HG02840 (cell line): Measurements from ENCODE around the gene BTBD10.
"Not testable (repeated sequence)": the region's sequence is repeated elsewhere in the genome, so short reads cannot be mapped to it uniquely, and the experiment has no call there.

ENCODE experiments used
- ATAC-seq: cut with Tn5 transposase; IDR thresholded peaks from one replicate; pipeline ENCODE4 v1.9.1; 2021; ENCODE audit warnings: mild to moderate bottlenecking, moderate library complexity, moderate number of reproducible peaks; ENCODE audit not compliant: unreplicated experiment, low FRiP score

BTBD10 gene

GRCh38 chr11:13445588-13445987 lies 17.4 kb downstream of the BTBD10 start:
- no peak for ATAC-seq

DNA sequence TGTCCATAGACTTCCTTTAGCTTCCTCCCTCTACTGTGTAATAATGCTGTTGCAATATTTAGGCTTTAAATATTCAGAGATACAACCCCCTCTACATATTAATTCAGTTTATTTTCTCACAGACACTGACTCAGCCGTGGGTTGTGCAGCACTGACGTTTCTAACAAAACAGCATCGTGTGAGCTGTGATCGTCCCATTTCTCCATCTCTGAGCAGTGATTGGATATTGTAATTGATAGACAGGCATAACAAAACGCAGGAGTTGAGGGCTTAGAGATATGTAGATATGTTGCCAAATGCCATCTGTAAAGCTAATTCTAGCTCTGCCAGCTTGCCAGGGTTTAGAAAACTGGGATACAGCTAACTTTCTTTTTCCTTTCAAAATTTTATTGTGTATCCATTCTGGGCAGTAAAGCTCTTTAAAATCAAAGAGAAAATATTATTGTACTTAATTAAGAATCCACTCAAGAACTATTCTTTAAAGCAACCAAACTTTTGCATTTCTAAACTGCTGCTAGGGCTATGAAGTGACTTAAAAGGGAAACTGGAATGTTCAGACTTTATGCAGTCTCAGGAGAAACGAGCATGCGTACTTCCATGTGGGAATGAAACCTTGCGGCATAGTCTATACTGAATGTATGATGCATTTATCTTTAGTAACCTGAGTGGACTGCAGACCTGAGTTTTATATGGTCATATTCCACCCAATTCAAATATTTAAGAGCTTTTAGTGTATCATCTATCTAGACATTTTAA lies 22.7 kb downstream of the BTBD10 start:
- ATAC-seq, result no peak

DNA sequence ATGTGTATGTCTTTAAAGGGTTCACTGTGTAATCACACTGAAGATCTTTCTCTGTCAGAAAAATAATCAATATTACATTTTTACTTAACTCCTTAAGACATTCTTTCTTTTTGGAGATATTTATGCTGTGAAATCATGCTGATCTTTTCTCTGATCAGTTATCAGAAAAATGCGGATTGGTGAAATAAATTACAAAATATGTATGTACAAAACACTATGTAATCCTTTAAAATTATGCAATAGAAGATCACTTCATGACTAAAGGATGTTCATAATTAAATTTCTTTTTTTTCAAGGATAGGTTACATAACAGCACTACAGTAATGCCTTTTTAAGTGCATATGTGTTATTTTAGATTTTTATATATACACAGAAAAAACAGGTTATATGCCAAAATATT lies 24.7 kb downstream of the BTBD10 start:
- ATAC-seq, result no peak

DNA sequence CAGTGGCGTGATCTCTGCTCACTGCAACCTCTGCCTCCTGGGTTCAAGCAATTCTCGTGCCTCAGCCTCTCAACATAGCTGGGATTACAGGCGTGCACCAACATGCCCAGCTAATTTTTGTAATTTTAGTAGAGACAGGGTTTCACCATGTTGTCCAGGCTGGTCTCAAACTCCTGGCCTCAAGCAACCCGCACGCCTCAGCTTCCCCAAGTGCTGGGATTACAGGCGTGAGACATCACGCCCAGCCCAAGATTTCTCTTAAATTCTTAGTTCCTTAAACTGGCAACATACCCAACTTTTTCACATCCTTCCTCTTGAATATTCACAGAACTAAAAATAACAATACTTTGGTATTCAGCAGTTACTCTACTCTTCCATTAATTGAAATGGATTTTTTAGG lies 26.2 kb downstream of the BTBD10 start:
- ATAC-seq, result not testable (repeated sequence)

DNA sequence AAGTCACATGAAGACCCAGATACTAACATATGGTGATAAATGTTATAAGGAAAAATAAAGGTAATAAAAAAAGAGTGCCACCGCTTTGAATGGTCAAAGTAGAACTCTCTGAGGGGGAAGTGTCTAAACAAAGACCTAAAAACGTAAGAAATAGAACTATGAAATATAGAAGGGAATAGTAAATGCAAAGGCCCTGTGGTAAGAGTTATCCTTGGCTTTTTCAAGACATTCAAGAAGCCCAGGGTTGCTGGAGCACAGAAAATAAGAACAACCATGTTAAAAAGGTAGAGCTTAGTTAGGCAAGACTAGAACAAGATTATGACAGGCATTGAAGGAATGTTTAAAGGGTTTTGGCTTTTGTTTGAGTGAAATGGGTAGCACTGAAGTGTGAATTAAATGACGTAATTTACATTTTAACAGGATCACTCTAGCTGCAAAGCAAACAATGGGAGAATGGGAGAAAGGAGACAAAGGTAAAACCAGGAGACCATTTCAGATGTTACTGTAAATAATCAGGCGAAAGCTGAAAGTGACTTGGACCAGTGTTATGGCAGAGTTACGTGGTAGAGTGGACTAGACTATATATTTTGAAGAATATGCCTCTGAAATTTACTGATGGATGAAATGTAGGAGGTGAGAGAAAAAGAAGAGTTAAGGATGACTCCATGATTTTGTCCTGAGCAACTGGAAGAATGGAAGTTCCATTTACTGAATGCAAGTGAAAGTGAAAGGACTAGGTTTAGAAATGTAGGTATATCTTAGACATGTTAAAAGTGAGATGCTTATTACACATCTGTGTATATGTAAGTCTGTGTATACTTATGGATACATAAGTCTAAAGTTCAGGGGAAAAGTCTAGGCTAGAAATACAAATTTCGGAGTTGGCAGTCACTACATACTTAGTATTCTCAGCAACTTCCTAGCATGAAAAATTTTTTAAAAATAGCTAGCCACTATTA lies 28.5 kb downstream of the BTBD10 start:
- no peak for ATAC-seq

DNA sequence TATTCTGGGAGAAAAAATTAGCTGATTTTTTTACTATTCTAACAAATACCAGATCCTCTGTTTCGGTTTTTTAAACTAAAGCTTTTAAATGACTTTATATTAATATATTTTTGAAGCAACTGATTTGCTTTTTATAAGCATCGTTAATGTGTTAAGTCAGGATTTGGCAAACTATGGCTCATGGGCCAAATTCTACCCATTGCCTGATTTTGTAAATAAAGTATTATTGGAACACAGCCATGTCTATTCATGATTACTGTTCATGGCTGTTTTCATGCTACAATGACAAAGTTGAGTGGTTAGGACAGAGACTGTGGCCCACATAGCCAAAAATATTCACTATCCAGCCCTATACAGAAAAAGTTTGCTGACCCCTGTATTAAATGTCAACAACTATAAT lies 29.6 kb downstream of the BTBD10 start:
- ATAC-seq, result no peak

- no peak for ATAC-seq
These were observed 33.2 kb downstream of the BTBD10 start for GRCh38 chr11:13429836-13430235.

GRCh38 chr11:13429288-13429687 lies 33.7 kb downstream of the BTBD10 start:
- no peak for ATAC-seq

GRCh38 chr11:13427440-13427839 lies 35.6 kb downstream of the BTBD10 start:
- ATAC-seq, result no peak

- ATAC-seq, result no peak
These were observed 39.6 kb downstream of the BTBD10 start for GRCh38 chr11:13423372-13423771.

DNA sequence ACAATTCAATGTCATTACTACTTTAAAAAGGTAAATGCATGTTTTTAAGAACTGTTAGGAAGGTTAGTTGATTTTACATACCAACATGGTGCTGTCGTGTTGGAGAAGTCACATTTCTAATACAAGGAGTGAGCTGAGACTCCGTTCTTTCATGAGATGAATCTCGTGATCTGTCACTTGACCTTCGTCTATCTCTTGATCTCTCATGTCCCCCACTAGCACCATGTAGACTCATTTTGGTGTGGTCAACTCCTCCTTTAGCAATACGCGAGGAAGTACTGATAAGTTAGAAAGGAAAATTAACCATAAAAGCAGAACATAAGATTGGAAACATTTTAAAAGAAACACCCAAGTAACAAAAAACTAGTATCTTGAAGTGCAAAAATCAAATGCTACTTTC lies 41.5 kb downstream of the BTBD10 start:
- ATAC-seq, result no peak

GRCh38 chr11:13415201-13415600 lies 47.8 kb downstream of the BTBD10 start:
- no peak for ATAC-seq

- no peak for ATAC-seq
These were observed 57.8 kb downstream of the BTBD10 start for GRCh38 chr11:13405220-13405619.

DNA sequence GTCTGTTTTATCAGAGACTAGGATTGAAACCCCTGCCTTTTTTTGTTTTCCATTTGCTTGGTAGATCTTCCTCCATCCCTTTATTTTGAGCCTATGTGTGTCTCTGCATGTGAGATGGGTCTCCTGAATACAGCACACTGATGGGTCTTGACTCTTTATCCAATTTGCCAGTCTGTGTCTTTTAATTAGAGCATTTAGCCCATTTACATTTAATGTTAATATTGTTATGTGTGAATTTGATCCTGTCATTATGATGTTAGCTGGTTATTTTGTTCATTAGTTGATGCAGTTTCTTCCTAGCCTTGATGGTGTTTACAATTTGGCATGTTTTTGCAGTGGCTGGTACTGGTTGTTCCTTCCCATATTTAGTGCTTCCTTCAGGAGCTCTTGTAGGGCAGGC lies 64.7 kb downstream of the BTBD10 start:
- ATAC-seq, result not testable (repeated sequence)

DNA sequence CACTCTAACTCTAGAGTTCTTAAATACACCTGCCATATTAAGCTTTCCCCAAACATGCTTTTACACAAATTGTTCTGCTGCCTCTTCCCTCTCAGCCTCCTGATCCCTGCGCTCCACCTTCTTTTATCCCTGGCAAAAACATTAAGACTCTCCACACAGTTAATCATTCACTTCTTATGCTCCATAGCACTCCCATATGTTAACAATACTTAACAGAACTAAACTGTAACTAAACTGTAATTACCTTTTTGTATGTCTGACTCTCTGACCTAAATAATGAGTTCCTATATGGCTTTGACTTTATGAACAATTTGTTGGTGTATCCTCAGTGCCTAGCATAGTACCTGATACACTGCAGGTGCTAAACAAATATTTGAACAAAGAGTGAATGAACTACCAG lies 71.8 kb downstream of the BTBD10 start:
- no peak for ATAC-seq

DNA sequence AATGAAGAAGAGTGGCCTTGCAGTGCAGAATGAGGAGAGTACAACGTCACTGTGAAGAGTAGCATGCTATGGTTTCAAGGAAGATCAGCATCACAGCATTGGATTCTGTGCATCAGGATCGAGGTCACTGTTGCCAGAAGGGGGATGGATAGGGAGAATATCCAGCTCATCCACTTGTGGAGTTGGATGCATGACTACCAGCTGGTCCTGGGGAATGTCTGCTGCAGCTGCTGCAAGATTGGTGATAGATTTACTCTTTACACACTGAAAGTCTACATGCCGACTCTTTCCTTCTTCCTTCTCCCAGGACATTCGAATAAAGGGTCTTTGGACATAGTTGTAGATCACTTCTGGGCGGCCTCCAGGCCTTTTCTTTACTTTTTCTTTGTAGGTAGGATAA lies 74.3 kb downstream of the BTBD10 start:
- no peak for ATAC-seq

GRCh38 chr11:13386567-13386966 lies 76.5 kb downstream of the BTBD10 start:
- ATAC-seq, result no peak

DNA sequence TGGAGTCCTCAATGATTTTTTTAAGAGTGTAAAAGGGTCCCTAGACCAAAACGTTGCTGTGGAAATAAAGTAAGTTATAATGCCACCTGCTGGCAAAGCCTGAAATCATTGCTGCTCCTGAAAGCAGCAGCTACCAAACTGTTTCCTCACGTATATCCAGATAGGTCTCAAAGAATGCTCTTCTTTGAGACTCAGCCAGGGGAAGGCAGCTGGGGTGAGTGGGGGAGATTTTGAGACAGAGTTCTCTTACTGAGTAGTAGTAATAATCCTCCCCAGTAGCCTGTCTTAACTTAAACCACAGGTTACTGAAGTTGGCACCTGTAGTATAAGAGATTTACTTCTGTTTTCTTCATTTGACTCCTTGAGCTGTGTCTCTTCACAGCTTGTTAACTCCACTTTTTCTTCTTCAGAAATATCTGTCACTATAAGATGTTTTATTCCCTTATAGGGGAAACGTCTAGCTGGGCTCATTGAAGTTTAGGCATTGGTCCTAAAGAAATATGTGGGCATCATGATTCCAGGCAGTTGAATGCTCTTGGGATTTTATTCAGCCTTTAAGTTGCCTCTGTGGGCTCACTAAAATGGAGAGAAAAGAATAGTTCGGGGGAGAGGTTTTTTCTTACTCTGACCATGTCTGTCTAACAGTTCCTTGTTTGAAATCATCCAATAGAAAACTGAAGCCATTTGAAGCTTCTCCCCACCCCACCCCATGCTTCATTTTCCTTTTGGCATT lies 77.9 kb downstream of the BTBD10 start:
- no peak for ATAC-seq

- ATAC-seq, result no peak
These were observed 80.3 kb downstream of the BTBD10 start for GRCh38 chr11:13382751-13383150.

DNA sequence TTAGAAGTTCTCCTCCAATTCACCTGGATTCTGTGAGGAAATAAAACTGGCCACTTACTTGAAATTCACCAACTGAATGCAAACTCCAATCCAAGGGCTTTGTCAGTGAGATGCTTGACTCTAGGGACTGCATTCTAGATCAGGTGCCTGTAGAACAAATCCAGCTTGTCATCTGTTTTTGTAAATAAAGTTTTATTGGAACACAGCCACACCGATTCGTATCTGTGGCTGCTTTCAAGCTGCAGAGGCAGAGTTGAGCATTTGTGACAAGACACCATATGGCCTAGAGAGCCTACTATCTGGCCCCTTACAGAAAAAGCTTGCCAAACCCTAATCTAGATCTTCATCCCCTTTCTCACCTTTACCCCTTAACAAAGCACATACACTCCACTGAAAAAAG lies 82.3 kb downstream of the BTBD10 start:
- ATAC-seq, result no peak

DNA sequence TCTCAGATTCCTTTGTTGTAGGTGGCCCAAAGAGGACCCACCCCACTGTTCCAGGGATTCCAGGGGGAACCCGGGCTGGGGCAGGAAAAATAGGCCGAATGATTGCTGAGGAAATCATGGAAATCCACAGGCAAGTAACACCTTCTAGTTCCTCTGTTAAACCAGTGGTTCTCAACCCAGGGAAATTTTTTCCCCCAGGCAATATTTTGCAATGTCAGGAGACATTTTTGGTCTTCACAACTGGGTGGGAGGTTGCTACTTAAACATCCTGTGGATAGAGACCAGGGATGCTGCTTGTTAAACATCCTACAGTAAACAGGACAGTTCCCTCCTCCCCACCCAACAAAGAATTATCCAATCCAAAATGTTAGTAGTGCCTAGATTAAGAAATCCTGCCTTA lies 84.7 kb downstream of the BTBD10 start:
- ATAC-seq, result no peak
